Dermis blood vessel endothelial cell (primary cell): ENCODE data around the gene SAMD4B. TPM values are rescaled to one million over a fixed set of nuclear protein-coding genes. Genes with fewer than 3 reads are reported as not detected.
A peak's percentile ranks its signal among the peaks of the same experiment; 100 is the strongest.

Source experiments
- DNase-seq: peaks from one replicate; pipeline ENCODE4 v3.0.0; 2010
- total RNA-seq: library from RNA; depleted of rRNA; stranded (reverse); fragments of >200 nt; gene quantifications from 2 replicates; pipeline ENCODE4 v1.2.3, GENCODE V29; 2014

The SAMD4B gene
- total RNA-seq, 1 donor from 2014 or later, result 32.2 TPM

DNA sequence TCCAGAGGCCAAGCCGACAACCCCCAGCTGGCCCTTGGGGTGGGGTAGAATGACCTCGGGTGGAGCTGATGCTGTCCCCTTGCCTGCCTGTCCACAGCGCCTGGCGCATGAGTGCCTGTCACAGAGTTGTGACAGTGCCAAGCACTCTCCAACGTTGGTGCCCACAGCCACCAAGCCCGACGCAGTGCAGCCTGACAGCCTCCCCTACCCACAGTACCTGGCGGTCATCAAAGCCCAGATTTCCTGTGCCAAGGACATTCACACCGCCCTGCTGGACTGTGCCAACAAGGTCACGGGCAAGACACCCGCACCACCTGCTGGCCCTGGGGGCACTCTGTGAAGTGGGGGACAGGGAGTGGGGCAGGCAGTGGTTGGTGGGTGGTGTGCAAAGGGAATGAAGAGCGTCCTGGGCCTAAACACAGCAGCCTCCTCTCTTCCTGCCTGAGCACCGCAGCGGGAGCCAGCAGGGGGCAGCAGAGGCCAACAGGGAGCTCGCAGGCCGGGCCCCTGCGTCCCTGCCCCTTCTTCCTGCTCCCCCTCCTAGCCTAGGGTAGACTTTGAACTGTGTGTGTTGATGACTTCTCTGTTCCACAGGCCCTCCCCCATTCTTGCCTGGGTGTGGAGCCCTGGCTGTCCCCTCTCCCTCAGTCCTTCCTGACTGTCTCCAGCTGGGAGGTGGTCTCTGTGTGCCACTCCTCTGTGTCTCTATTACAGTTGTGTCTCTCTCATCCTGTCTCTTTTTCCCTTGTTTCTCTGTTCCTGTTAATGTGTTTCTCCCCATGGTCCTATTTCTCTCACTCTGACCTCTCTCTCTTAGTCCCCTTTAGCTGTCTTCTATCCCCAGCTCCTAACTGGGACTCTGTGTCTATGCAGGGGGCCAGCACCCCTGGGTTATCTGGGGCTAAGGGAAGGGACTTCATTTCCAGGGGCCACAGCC lies 55.4 kb downstream of the SAMD4B start:
- peak; percentile 91 for DNase-seq

DNA sequence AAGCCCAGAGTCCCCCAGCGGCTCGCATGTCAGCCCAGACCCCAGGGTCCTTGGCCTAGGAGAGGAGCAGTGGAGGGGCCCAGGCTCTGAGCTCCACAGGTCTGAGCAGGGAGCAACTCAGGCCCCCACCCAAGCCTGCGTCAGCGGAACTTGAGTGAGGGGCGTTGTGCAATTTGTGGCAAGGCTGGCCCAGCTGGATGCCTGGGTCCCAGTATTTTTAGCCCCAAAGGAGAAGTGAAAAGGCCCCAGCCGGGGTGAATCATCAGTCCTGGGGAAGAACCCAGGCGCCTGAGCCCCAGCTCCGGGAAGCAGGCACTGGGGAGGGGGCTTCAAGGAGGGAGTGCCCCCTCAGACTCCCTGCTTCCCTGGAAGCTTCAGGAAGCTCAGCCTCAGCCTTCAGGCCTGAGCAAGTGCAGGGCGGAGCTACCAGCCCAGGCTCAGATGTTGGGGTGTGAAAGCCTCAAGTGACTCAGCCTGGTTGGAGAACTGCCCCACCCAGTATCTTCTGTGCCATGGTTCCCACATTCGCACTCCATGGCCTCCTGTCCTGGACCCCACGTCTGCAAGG lies 56.2 kb downstream of the SAMD4B start:
- DNase-seq, result no peak

DNA sequence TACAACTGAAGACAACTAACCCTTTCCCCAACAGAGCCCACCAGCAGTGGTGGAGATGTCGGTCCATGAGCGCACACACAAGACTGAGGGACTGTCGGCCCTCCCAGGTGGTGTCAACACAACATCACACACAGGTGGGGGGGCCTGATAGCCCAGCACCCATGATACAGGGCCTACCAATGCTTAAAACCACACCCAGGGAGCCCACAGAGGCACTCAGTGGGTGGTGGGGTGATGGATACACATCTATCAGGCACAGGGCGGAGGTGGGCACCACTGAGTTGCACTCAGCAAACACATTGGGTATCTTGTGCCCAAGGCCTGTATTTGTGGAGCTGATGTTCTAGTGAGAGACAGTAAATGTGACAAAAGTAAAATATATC lies 57.4 kb downstream of the SAMD4B start:
- DNase-seq, result no peak

- DNase-seq, result no peak
These were observed 57.8 kb downstream of the SAMD4B start for GRCh38 chr19:39400061-39400460.

GRCh38 chr19:39401070-39401548 lies 58.9 kb downstream of the SAMD4B start:
- no peak for DNase-seq

DNA sequence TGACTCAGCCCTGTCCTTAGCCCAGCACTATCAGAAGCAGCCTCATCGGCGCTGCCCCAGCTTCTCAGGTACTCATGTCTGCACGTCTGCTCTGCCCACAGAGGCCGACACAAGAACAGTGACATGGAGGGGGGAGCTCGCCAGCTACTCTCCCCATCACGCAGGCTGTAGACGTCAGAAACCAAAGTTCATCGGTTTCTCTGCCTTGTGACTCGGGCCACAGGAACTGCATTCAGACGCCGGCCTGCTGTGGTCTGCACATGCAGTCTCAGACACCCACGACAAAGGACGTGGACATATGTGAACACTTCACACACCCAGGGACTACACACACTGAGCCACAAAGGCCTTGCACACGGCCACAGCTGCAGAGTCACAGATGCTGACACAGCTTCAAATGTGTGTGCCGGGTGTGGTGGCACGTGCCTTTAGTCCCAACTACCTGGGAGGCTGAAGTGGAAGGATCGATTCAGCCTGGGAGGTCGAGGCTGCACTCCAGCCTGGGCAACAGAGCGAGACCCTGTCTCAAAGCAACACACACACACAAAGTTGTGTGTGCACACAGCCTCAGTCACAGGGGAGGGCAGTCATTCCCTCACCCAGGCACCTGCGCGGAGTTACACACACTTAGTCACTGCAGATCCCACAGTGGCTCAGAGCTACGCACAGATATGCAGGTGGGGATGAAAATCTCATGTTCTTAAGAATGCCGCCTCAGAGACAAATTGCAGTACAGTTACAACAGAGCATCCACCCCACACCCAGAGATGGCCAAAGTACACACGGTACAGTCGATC lies 59.5 kb downstream of the SAMD4B start:
- no peak for DNase-seq

DNA sequence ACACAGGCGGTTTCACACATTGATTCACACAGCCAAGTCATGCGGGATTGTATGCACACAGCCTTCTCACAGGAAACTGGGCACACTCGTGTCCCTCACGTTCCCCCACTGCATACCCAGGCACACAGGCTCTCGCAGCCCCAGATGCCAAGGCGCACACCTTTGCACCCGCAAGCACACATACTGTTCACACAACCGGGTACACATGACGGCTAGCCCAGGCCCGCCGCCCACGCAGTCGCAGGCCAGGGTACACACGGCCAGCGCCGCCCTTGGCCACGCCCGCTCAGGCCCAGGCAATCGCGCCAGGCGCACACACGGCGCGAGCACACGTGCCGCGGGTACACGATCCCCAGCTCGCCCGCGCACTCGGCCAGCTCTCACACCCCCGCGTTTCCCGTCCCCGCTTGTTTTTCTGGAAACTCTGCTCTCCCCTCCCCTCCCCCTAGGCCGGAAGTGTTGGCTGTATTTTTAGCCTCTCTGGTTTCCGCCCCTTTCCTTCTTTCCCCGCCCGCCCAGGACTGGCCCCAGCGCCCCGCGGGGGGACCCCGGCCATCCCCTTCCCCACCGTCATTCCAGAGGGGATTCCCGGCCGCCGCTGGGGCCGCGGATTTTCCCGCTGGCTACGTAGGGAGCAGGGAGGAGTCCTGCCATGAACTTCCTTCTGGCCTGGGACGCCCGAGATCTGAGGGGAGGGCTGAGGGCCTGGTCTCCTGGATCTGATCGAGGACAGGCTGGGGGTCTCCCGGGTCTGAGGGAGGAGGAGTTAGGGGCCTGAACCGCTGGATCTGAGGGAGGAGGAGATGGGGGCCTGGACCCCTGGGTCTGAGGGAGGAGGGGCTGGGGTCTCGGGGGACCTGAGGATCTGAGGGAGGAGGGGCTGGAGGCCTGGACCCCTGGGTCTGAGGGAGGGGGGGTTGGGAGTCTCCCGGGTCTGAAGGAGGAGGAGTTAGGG lies 60.4 kb downstream of the SAMD4B start:
- DNase-seq, result peak; percentile 95

DNA sequence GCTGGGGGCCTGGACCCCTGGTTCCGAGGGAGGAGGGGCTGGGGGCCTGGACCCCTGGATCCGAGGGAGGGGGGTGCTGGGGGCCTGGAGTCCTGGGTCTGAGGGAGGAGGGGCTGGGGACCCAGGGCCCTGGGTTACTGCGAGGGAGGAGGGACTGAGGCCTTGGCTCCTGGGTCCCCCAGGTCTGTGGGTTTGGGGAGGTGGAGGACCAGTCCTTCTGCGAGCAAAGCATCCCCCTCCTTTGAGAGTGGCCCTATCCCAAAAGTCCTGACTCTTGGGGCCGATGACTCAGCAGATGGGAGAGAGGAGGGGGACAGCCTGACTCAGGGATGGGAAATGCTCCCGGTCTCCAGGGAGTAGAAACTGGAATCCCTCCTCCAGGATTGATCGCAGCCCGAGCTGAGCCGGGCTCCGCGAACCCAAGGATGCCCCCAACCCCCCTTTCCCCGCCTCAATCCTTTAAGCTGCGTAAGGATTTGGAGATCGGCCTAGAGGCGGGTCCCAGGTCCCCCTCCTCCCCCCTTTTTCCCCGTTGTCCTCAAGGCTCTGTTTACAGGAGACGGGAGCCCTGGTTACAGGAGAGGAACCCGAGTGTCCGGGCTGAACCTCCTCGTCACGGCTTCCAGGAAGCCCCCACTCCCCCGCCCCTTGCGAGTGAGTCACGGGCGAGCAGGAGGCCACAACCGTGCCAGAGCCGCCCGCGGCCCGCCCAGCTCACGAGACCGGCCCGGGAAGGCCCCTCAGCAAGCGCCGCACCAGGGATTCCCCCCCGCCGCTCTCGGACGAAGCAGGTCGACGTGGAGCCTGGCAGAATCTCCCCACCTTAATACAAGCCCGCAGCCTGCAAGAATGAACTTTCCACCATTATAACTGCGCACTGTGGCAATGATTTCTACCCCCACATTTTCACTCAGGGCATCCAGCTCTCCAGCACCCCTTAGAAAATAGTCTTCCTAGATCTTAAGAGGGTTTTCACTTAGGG lies 61.4 kb downstream of the SAMD4B start:
- DNase-seq, result peak; percentile 99

GRCh38 chr19:39405261-39405957 lies 63.2 kb downstream of the SAMD4B start:
- no peak for DNase-seq

DNA sequence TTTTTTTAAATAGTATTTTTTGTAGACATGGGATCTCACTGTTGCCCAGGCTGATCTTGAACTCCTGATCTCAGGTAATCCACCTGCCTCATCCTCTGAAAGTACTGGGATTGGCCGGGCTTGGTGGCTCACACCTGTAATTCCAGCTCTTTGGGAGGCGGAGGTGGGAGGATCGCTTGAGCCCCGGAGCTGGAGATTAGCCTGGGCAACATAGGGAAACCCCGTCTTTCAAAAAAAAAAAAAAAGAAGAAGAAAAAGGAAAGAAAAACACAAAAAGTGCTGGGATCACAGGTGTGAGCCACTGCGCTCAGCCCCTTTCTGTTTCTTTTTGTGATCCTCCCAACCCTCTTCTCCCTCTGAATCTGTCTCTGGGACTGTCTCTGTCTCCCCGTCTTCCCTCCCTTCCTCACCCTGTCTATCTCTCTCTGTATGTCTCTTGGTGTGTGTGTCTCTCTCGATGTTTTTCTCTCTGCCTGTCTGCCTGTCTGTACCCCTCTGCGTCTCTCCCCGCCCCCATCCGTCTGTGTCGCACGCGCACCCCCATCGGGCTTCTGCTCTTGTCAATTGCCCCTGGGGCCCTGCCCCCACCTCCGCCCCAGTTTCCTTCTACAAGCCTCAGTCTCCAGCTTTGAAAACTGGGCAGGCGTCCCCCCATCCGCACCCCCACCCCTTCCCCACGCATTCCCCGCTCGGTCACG lies 63.9 kb downstream of the SAMD4B start:
- DNase-seq, result no peak

GRCh38 chr19:39406656-39407409 lies 64.6 kb downstream of the SAMD4B start, which contains the start of gene ZFP36:
ZFP36 (plus strand) TSS chr19:39406847; CDS start chr19:39406905, 58 bp downstream.
- DNase-seq, result peak; percentile 89

DNA sequence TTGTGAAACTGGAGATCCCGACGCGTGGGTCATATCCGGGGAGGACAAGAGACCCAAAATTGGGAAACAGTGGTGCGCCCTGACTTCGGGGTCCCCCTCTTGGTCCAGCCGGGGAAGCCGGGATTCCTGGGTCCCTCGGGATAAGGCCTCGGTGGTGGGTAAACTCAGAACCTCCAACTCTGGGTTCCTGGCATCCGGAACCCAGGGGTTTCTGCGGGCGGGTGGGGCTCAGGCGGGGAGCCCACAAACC lies 65.1 kb downstream of the SAMD4B start:
- DNase-seq, result no peak

DNA sequence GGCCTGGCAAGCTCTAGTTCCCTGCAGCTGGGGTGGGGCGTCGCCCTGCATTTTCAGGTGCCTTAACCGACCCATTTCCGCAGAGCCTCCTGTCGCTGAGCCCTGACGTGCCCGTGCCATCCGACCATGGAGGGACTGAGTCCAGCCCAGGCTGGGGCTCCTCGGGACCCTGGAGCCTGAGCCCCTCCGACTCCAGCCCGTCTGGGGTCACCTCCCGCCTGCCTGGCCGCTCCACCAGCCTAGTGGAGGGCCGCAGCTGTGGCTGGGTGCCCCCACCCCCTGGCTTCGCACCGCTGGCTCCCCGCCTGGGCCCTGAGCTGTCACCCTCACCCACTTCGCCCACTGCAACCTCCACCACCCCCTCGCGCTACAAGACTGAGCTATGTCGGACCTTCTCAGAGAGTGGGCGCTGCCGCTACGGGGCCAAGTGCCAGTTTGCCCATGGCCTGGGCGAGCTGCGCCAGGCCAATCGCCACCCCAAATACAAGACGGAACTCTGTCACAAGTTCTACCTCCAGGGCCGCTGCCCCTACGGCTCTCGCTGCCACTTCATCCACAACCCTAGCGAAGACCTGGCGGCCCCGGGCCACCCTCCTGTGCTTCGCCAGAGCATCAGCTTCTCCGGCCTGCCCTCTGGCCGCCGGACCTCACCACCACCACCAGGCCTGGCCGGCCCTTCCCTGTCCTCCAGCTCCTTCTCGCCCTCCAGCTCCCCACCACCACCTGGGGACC lies 65.6 kb downstream of the SAMD4B start:
- DNase-seq, result peak; percentile 33

DNA sequence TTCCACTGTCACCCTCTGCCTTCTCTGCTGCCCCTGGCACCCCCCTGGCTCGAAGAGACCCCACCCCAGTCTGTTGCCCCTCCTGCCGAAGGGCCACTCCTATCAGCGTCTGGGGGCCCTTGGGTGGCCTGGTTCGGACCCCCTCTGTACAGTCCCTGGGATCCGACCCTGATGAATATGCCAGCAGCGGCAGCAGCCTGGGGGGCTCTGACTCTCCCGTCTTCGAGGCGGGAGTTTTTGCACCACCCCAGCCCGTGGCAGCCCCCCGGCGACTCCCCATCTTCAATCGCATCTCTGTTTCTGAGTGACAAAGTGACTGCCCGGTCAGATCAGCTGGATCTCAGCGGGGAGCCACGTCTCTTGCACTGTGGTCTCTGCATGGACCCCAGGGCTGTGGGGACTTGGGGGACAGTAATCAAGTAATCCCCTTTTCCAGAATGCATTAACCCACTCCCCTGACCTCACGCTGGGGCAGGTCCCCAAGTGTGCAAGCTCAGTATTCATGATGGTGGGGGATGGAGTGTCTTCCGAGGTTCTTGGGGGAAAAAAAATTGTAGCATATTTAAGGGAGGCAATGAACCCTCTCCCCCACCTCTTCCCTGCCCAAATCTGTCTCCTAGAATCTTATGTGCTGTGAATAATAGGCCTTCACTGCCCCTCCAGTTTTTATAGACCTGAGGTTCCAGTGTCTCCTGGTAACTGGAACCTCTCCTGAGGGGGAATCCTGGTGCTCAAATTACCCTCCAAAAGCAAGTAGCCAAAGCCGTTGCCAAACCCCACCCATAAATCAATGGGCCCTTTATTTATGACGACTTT lies 66.4 kb downstream of the SAMD4B start:
- peak; percentile 37 for DNase-seq

GRCh38 chr19:39409208-39410016 lies 67.2 kb downstream of the SAMD4B start:
- DNase-seq, result peak; percentile 77
